Smooth muscle cell (in vitro differentiated cells): ENCODE measurements around the gene SNRPF. TPM values are rescaled to one million over a fixed set of nuclear protein-coding genes. Genes with fewer than 3 reads are reported as not detected.

Source experiments
- DNase-seq: peaks from one replicate; lab custom pipeline; 2025; ENCODE audit not compliant: unreplicated experiment; lab: John Stamatoyannopoulos, UW
- H2AFZ ChIP-seq: fragments of 200-600 bp; sonication (generic); 2 replicates; pipeline ENCODE4 v1.6.0; 2016; ENCODE audit warnings: antibody characterized with exemption, low read depth, mild to moderate bottlenecking
- H3F3A ChIP-seq: fragments of 200-600 bp; sonication (generic); 2 replicates; pipeline ENCODE4 v1.6.0; 2017; ENCODE audit warnings: antibody characterized with exemption, low read depth
- H3K27ac ChIP-seq: fragments of 200-600 bp; sonication (generic); 2 replicates; pipeline ENCODE4 v1.5.1; 2016; ENCODE audit warnings: low read depth, mild to moderate bottlenecking
- H3K27me3 ChIP-seq: fragments of 200-600 bp; sonication (generic); 2 replicates; pipeline ENCODE4 v1.6.1; 2016; ENCODE audit warnings: low read depth, mild to moderate bottlenecking
- H3K36me3 ChIP-seq: fragments of 200-600 bp; sonication (generic); 2 replicates; pipeline ENCODE4 v1.5.1; 2016; ENCODE audit warnings: low read depth
- H3K4me1 ChIP-seq: fragments of 200-600 bp; sonication (generic); 2 replicates; pipeline ENCODE4 v1.5.1; 2016; ENCODE audit warnings: low read depth
- H3K4me2 ChIP-seq: fragments of 200-600 bp; sonication (generic); 2 replicates; pipeline ENCODE4 v1.6.0; 2016; ENCODE audit warnings: mild to moderate bottlenecking
- H3K4me3 ChIP-seq: fragments of 200-600 bp; sonication (generic); 2 replicates; pipeline ENCODE4 v1.5.1; 2016; ENCODE audit warnings: mild to moderate bottlenecking
- H3K79me2 ChIP-seq: fragments of 200-600 bp; sonication (generic); 2 replicates; pipeline ENCODE4 v1.6.0; 2016; ENCODE audit warnings: low read depth, mild to moderate bottlenecking
- H3K9ac ChIP-seq: fragments of 200-600 bp; sonication (generic); 2 replicates; pipeline ENCODE4 v1.6.0; 2016; ENCODE audit warnings: low read depth
- H3K9me3 ChIP-seq: fragments of 200-600 bp; sonication (generic); replicated peaks from 2 replicates; pipeline ENCODE4 v1.5.1; 2016; ENCODE audit warnings: low read depth
- H4K20me1 ChIP-seq: fragments of 200-600 bp; sonication (generic); 2 replicates; pipeline ENCODE4 v1.6.0; 2016; ENCODE audit warnings: low read depth
- WGBS: methylation state at CpG from one replicate; pipeline ENCODE4 v1.1.7; 2016; ENCODE audit warnings: low lambda C conversion rate; 5-methylcytosine and 5-hydroxymethylcytosine counted together
- polyA plus RNA-seq: library from polyadenylated mRNA; unstranded; fragments of >200 nt; fragmentation: Nextera tagmentation; extraction: Ambion mirVana; gene quantifications from 2 replicates; pipeline ENCODE4 v1.2.1, GENCODE V29; 2016
- total RNA-seq: library from RNA; depleted of rRNA; stranded (reverse); fragments of >200 nt; gene quantifications from 2 replicates; pipeline ENCODE4 v1.2.3, GENCODE V29; 2014
- TF ChIP-seq, protein P1 (sequence below): fragments of 200-600 bp; sonication (generic); IDR thresholded peaks from 2 replicates; pipeline ENCODE4 v1.5.1; 2017; ENCODE audit warnings: borderline replicate concordance, mild to moderate bottlenecking, antibody characterized with exemption; ENCODE audit not compliant: insufficient read depth, poor library complexity, severe bottlenecking

Gene SNRPF
- total and polyA plus RNA-seq, 2 experiments from 2014 or later, result 28.9 to 57.4 TPM

DNA sequence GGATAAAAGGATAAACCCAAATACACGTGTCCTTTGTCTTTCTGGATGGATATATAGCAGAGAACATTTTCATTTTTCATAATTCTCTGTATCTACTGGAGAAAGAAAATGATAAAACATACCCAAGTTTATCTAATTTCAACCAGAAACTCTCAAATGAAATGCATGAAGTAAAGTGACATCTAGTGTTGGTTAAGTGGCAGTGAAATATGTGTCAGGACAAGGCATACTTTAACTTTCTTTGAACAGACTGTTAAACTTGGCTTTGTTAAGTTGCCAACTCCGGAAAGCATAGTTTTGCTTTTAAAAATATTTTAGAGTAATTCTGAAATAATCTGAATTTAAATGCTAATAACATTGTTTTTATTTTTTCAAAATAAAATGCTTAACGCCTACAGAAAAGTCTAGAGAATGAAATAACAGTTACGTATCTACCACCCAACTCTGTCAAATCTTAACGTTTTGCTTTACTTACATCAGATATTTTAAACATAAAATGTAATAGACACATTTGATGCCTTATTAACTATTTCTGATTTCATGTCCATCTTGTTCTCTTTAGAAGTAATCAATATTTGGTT, 43.0 kb upstream of the SNRPF start:
- H3K79me2 ChIP-seq, result no peaks in the 10 kb centered on the region
- no peak overlapping the region for H3K4me3 ChIP-seq
- H2AFZ ChIP-seq, result no peak overlapping the region
- peaks cover 7% of the 10 kb centered on the region for H3K27me3 ChIP-seq
- TF ChIP-seq, protein P1, sequence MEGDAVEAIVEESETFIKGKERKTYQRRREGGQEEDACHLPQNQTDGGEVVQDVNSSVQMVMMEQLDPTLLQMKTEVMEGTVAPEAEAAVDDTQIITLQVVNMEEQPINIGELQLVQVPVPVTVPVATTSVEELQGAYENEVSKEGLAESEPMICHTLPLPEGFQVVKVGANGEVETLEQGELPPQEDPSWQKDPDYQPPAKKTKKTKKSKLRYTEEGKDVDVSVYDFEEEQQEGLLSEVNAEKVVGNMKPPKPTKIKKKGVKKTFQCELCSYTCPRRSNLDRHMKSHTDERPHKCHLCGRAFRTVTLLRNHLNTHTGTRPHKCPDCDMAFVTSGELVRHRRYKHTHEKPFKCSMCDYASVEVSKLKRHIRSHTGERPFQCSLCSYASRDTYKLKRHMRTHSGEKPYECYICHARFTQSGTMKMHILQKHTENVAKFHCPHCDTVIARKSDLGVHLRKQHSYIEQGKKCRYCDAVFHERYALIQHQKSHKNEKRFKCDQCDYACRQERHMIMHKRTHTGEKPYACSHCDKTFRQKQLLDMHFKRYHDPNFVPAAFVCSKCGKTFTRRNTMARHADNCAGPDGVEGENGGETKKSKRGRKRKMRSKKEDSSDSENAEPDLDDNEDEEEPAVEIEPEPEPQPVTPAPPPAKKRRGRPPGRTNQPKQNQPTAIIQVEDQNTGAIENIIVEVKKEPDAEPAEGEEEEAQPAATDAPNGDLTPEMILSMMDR, result peak; percentile 70
- no peaks in the 10 kb centered on the region for H3K4me1 ChIP-seq
- 64% methylated on average over 5 of the region's 5 CpGs for WGBS
- no peak overlapping the region for H3K9ac ChIP-seq
- no peaks in the 10 kb centered on the region for H4K20me1 ChIP-seq
- no peak overlapping the region for H3K4me2 ChIP-seq
- no peaks in the 10 kb centered on the region for H3K36me3 ChIP-seq
- H3K9me3 ChIP-seq, result no peaks in the 10 kb centered on the region
- no peak for DNase-seq
- no peaks in the 10 kb centered on the region for H3F3A ChIP-seq
- no peak overlapping the region for H3K27ac ChIP-seq

DNA sequence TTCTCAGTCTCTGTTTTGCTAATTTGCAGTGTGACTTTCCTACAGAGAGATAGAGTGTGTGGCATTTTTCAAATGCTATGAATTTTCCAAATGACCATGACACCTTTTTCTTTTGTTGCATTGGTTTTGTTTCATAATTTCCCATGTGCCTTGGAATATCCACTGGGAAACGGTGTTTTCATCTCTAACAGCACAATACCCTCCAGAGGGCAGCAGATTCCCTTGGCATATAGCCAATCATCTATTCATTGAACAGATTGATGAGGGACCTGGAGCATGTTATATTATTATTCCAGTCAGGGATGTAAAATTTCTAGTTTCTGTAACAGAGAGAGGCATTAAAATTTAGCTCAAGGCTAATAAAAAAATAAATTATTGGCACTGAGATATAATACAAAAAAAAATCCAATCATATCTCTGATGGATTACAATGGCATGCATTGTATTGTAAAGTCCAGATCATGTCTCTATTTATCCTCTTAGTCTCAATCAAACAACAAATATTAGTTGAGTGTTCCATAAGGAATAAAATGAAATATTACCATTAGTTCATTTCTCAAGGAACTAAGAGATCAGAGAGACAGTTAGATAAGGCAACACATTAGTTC, 38.6 kb upstream of the SNRPF start:
- Histone ChIP-seq H3K27me3 (no peaks in the 10 kb centered on the region), H3K79me2 (no peaks in the 10 kb centered on the region), H3K4me1 (no peaks in the 10 kb centered on the region), H3K4me3 (no peak overlapping the region), H3K9ac (no peak overlapping the region), H4K20me1 (no peaks in the 10 kb centered on the region), H3K4me2 (no peak overlapping the region), H3K27ac (no peak overlapping the region), H3K36me3 (no peaks in the 10 kb centered on the region), H3F3A (no peaks in the 10 kb centered on the region), H3K9me3 (no peaks in the 10 kb centered on the region), H2AFZ (no peak overlapping the region)
- no peak for DNase-seq
- WGBS, result 17% methylated on average over 1 of the region's 1 CpG
- TF ChIP-seq, protein P1, result peak; percentile 54

DNA sequence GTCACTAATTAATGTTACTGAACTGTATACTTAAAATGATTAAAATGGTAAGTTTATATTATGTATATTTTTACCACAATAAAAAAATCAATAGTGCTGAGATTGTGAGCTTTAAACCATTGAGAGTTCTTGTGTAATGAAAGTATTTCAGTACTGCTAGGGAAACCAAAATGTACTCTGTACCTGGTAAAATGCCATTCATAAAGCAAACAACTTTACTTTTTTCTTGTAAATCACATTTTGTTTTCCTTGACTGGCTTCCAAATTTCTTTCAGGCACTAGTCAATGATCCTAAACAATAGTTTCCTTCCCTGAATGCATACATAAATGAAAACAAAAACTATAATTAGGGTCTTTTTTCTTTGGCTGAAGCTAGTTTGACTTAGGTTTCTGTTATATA, 29.4 kb upstream of the SNRPF start:
- peaks cover 12% of the 10 kb centered on the region for H3K4me1 ChIP-seq
- H2AFZ ChIP-seq, result no peak overlapping the region
- no peaks in the 10 kb centered on the region for H3K9me3 ChIP-seq
- no peaks in the 10 kb centered on the region for H4K20me1 ChIP-seq
- H3K4me2 ChIP-seq, result no peak overlapping the region
- no peak for DNase-seq
- no peaks in the 10 kb centered on the region for H3K36me3 ChIP-seq
- H3K27me3 ChIP-seq, result peaks cover 4% of the 10 kb centered on the region
- H3F3A ChIP-seq, result no peaks in the 10 kb centered on the region
- TF ChIP-seq, protein P1, result no peak
- no peak overlapping the region for H3K4me3 ChIP-seq
- no peaks in the 10 kb centered on the region for H3K79me2 ChIP-seq
- H3K9ac ChIP-seq, result no peak overlapping the region
- no peak overlapping the region for H3K27ac ChIP-seq

DNA sequence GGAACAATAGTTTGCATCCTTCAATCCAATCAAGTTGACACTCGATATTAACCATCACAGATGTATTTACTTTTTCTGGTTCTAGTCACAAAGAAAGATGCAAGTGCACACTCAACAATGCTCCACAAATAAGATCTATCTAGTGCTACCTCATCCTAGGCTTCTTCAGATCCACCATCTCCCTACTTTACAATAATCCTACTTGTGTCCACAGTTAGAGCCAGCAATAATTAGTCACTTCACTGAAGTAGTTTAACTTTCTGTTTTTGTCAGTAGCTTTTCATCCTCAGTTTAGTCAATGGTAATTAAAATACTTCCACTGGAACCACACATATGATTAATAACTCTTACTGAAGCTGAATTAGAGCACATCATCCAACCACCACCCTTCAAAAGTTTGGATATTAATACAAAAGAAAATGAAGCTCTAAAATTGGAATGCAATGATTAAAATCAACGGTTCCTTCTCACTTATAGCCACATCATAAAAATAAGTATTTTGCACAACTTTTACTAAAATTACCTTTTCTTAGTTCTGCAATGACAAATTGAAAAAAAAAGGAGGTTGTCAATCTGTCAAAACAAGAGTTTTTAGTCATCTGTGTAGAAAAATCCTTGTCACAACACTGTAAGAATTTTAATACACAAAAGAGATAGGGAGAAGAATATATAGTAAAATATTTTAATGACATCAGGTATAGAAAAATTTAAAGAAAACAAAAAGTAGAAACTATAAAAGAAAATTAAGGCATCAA, 28.2 kb upstream of the SNRPF start:
- H2AFZ ChIP-seq, result no peak overlapping the region
- H3K9ac ChIP-seq, result no peak overlapping the region
- no peaks in the 10 kb centered on the region for H3K79me2 ChIP-seq
- no peak for DNase-seq
- no peaks in the 10 kb centered on the region for H3F3A ChIP-seq
- peaks cover 12% of the 10 kb centered on the region for H3K4me1 ChIP-seq
- no peak overlapping the region for H3K4me2 ChIP-seq
- TF ChIP-seq, protein P1, result no peak
- WGBS, result 95% methylated on average over 2 of the region's 2 CpGs
- no peak overlapping the region for H3K27ac ChIP-seq
- no peak overlapping the region for H3K4me3 ChIP-seq
- no peaks in the 10 kb centered on the region for H3K9me3 ChIP-seq
- no peaks in the 10 kb centered on the region for H4K20me1 ChIP-seq
- no peaks in the 10 kb centered on the region for H3K36me3 ChIP-seq
- H3K27me3 ChIP-seq, result peaks cover 4% of the 10 kb centered on the region
